K562 (cell line): ENCODE measurements around the gene PSMB2. TPM values are rescaled to one million over a fixed set of nuclear protein-coding genes. Genes with fewer than 3 reads are reported as not detected.
A peak's percentile ranks its signal among the peaks of the same experiment; 100 is the strongest.

ENCODE experiments used
- CEBPG ChIP-seq, 3 experiments: fragments of 200-800 bp in 1 of 3; sonication (Bioruptor generic) in 1 of 3; sonication (generic) in 1 of 3; formaldehyde crosslinking in 1 of 3; IDR thresholded peaks in 2 of 3; conservative IDR thresholded peaks in 1 of 3; 2 replicates each; pipeline versions ENCODE4 v1.6.1 to v1.8.0; 2016 to 2022; ENCODE audit warnings: missing compliant biosample characterization in 2 of 3, missing genetic modification characterization in 2 of 3, mild to moderate bottlenecking in 1 of 3, missing genetic modification reagents in 1 of 3
- ETV6 ChIP-seq, 3 experiments: fragments of 150-350 bp in 1 of 3; sonication (generic) in 1 of 3; formaldehyde crosslinking in 1 of 3; IDR thresholded peaks; 2 replicates each; pipeline versions ENCODE4 v1.6.1 to v1.8.0; 2014 to 2022; ENCODE audit warnings: borderline replicate concordance in 2 of 3, low read depth in 2 of 3, antibody characterized with exemption in 1 of 3, low read length in 1 of 3, mild to moderate bottlenecking in 1 of 3, missing genetic modification reagents in 1 of 3
- RFX5 ChIP-seq: IDR thresholded peaks from 2 replicates; pipeline ENCODE4 v1.6.1; 2011; ENCODE audit warnings: low read depth, mild to moderate bottlenecking, improper control_type of control experiment, low read length
- SREBF2 ChIP-seq: sonication (generic); formaldehyde crosslinking; IDR thresholded peaks from 2 replicates; pipeline ENCODE4 v1.4.0; 2020; ENCODE audit warnings: mild to moderate bottlenecking, missing genetic modification reagents
- TAF9B ChIP-seq: fragments of 450-650 bp; IDR thresholded peaks from 2 replicates; pipeline ENCODE4 v1.6.1; 2018; ENCODE audit warnings: mild to moderate bottlenecking; ENCODE audit not compliant: partially characterized antibody
- ZC3H11A ChIP-seq: IDR thresholded peaks from 2 replicates; pipeline ENCODE4 v1.6.1; 2012; ENCODE audit warnings: low read depth, low read length, improper control_type of control experiment
- ZNF175 ChIP-seq: fragments of 200-800 bp; sonication (Bioruptor generic); IDR thresholded peaks from 2 replicates; pipeline ENCODE4 v1.6.1; 2016; ENCODE audit warnings: low read depth, mild to moderate bottlenecking, missing genetic modification characterization, missing compliant biosample characterization
- ZNF253 ChIP-seq: fragments of 250-450 bp; sonication (Bioruptor Pico); conservative IDR thresholded peaks from 2 replicates; pipeline ENCODE4 v1.6.1; 2021; ENCODE audit warnings: mild to moderate bottlenecking
- ZNF699 ChIP-seq: fragments of 250-450 bp; sonication (Bioruptor Pico); IDR thresholded peaks from 2 replicates; pipeline ENCODE4 v1.8.0; 2021; ENCODE audit warnings: mild to moderate bottlenecking, moderate library complexity; ENCODE audit not compliant: insufficient replicate concordance
- polyA plus RNA-seq, 8 experiments: library from polyadenylated mRNA; depleted of rRNA in 4 of 8; stranded (reverse) in 5 of 8; unstranded in 3 of 8; fragments of >200 nt; fragmentation: Nextera tagmentation in 2 of 8; fragmentation: Illumina TruSeq in 1 of 8; extraction: Ambion mirVana in 2 of 8; extraction: Trizol in 1 of 8; gene quantifications; 2 replicates each; pipeline versions ENCODE4 v1.2.1 to v1.2.3, GENCODE V29; 2011 to 2014; ENCODE audit warnings: inconsistent platforms in 1 of 8, missing spikeins in 1 of 8
- total RNA-seq, 7 experiments: library from RNA; depleted of rRNA in 6 of 7; stranded (reverse); fragments of >200 nt in 6 of 7; fragmentation: Illumina TruSeq in 2 of 7; extraction: Trizol in 2 of 7; gene quantifications; 2 replicates each; pipeline versions ENCODE4 v1.2.1 to v1.2.3, GENCODE V29; 2011 to 2021; ENCODE audit warnings: low replicate concordance in 1 of 7
- TF ChIP-seq, protein P1 (sequence below): sonication (generic); formaldehyde crosslinking; IDR thresholded peaks from 2 replicates; pipeline ENCODE4 v1.8.1; 2023; ENCODE audit warnings: mild to moderate bottlenecking, missing genetic modification reagents
- TF ChIP-seq, protein P2 (sequence below): fragments of 250-450 bp; sonication (Bioruptor Pico); IDR thresholded peaks from 2 replicates; pipeline ENCODE4 v1.9.0; 2021; ENCODE audit warnings: mild to moderate bottlenecking

The PSMB2 gene
- total and polyA plus RNA-seq, 9 of the 15 experiments (the other 6 are each of a cell fraction or from before 2014, with no cell fraction given) = 71.7 to 543 (median 165) TPM

DNA sequence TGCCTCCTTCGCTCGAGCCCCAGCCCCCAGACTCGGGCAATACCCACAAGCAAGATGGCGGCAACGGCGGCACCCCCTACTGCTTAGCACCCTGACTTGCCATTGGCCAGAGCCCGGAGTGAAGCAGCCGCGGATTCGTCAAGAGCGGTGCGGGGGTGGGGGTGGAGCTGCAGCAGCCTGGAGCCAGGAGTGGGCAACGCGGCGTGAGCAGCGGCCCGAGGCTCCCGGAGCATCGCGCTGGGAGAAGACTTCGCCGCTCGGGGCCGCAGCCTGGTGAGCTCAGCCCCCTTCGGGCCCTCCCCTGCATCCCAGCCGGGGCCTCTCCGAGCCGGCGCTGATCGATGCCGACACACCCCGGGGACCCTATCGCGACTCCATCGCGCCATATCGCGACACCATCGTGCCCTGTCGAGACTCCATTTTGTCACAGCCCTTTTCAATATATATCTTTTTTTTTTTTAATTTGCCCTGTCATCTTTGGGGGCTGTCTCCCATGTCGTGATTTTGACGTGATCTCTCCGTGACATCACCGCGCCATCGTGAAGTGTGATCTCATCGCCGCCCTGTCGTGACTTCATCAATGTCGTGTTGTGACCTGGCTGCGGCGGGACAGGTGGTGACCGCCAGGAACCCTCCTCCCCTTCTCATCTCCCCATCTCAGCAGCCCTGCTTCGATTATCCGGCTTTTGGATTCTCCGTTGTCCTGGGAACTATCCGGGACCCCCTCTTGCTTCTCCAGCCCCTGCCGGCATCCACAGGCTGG lies 83.5 kb downstream of the PSMB2 start, which contains the start of gene NCDN (continued):
- no peak for TF ChIP-seq CEBPG (CRISPR knock-in tag; IDR thresholded peaks at IDR 0.05)
- TF ChIP-seq CEBPG (tag; conservative IDR thresholded peaks at IDR 0.05 in 1 of 2, IDR thresholded peaks at IDR 0.05 in 1 of 2) = no peak
- TF ChIP-seq ZNF253 = 0 out of 2 replicates have a peak, but pooled peaks have one; percentile 58
- no peak for TF ChIP-seq RFX5
- TF ChIP-seq ZNF175 (CRISPR knock-in tag) = 0 out of 2 replicates have a peak, but pooled peaks have one; percentile 68
- TF ChIP-seq SREBF2 (CRISPR knock-in tag) = no peak
- 0 out of 4 replicates have a peak, but pooled peaks of 1 of the 2 experiments have one; percentile 13 for TF ChIP-seq ETV6 (IDR thresholded peaks at IDR 0.05; ENCODE audit: borderline replicate concordance in 1 of 2, low read depth in 2 of 2, low read length in 1 of 2)
- no peak for TF ChIP-seq ETV6 (CRISPR knock-in tag; IDR thresholded peaks at IDR 0.05; ENCODE audit: borderline replicate concordance)
- TF ChIP-seq ZC3H11A = no peak
- no peak for TF ChIP-seq TAF9B
- no peak for TF ChIP-seq ZNF699
- TF ChIP-seq, protein P1, sequence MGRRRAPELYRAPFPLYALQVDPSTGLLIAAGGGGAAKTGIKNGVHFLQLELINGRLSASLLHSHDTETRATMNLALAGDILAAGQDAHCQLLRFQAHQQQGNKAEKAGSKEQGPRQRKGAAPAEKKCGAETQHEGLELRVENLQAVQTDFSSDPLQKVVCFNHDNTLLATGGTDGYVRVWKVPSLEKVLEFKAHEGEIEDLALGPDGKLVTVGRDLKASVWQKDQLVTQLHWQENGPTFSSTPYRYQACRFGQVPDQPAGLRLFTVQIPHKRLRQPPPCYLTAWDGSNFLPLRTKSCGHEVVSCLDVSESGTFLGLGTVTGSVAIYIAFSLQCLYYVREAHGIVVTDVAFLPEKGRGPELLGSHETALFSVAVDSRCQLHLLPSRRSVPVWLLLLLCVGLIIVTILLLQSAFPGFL (CRISPR knock-in tag) = no peak
- TF ChIP-seq, protein P2, sequence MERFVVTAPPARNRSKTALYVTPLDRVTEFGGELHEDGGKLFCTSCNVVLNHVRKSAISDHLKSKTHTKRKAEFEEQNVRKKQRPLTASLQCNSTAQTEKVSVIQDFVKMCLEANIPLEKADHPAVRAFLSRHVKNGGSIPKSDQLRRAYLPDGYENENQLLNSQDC (CRISPR knock-in tag) = no peak
